ENCODE data around the gene ANKRD11. TPM values are rescaled to one million over a fixed set of nuclear protein-coding genes. Genes with fewer than 3 reads are reported as not detected.
"Not testable (repeated sequence)": the region's sequence is repeated elsewhere in the genome, so short reads cannot be mapped to it uniquely, and the experiment has no call there.

ANKRD11 gene
- polyA plus RNA-seq, 1 donor: 72.7 TPM

- DNase-seq: no peak
These were observed 11.7 kb downstream of the ANKRD11 start for GRCh38 chr16:89478576-89479221.

GRCh38 chr16:89476811-89477261 is 13.5 kb downstream of the ANKRD11 start:
- DNase-seq: no peak

DNA sequence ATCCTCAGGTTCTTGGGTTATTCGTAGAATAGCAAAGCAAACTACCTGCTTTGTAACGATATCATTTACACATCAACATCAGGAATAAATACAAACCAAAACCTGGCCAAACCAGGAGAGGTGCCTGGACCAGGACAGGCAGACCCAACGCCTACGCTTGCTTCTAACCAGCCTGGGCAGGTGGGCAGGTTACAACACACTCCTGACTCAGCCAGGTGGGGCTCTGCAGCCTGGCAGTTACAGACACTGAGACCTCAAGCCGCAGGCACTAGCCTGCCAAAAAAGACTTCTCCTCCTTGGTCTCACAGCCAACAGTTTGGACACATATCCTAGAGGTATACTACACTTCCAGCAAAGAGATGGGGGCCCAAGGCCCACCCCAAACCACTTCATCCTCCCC is 14.0 kb downstream of the ANKRD11 start:
- no peak for DNase-seq

DNA sequence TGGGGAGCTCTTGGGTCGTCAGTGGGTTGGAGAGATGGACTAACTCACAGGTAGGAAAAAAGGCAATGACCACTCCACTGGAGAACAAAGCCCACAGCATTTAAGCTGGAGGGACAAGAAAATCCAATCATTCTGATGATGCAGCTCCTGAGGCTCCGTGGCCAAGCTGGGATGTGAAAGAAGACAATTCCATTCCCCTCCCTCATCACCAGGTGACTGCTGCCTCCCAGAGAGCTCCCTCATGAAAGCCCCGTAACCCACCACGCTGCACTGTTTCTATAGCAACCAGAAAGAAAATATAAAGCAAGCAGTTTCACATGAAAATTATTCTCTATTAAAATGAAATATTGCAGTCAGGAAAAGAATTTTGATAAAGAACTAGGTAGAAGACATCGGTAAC is 15.2 kb downstream of the ANKRD11 start:
- DNase-seq: no peak

DNA sequence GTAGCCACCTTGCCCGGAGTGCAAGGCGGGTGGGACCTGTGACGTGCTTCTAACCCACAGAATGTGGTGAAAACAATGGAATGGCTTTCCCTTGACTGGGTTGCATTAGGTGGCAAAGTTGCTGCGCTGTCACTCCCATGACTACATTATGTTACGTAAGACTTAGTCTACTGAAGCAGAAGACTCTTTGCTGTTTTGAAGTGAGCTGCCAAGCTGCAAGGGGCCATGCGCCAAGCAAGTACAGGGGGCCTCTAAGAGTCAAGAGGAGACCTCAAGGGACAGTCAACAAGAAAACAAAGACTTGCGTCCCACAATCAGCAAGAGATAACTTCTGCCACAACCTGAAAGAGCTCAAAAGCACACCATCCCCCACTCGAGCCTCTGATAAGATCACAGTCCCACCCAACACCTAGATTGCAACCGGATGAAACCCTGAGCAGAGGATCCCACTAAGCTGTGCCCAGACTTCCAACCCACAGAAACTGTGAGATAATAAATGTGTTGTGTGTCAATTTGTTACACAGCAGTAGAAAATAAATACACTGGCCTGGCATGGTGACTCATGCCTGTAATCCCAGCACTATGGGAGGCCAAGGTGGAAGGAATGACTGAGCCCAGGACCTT is 16.5 kb downstream of the ANKRD11 start:
- DNase-seq: no peak

GRCh38 chr16:89473136-89473712 is 17.1 kb downstream of the ANKRD11 start:
- no peak for DNase-seq

GRCh38 chr16:89472711-89473075 is 17.7 kb downstream of the ANKRD11 start:
- DNase-seq: no peak

DNA sequence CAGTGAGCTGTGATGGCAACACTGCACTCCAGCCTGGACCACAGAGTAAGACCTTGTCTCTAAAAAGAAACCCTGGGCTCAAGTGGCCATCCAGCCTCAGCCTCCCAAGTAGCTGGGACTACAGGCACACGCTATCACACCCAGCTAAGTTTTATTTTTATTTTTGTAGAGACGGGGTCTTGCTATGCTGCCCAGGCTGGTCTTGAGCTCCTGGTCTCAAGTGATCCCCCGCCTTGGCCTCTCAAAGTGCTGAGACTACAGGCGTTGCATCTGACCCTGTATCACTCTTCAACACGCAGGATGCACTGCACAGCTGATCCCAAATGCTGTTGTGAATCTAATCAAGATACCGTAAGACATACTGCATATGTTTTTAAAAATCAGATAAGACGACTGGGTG is 23.0 kb downstream of the ANKRD11 start:
- DNase-seq: no peak

DNA sequence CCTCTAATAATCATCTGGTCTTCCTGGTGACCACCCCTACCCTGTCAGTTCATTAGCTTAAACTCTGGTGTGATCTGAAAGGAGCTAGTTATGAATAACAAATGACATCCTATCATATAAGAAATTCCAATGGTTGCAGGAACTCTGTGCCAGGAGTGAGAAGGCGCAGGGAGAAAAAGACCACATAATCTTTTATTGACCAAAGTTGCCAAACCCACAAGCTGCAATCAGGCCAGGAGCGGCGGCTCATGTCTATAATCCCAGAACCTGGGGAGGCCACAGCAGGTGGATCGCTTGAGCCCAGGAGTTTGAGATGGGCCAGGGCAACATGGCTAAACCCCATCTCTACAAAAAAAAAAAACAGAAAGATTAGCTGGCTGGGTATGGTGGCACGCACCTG is 23.4 kb downstream of the ANKRD11 start:
- DNase-seq: no peak

DNA sequence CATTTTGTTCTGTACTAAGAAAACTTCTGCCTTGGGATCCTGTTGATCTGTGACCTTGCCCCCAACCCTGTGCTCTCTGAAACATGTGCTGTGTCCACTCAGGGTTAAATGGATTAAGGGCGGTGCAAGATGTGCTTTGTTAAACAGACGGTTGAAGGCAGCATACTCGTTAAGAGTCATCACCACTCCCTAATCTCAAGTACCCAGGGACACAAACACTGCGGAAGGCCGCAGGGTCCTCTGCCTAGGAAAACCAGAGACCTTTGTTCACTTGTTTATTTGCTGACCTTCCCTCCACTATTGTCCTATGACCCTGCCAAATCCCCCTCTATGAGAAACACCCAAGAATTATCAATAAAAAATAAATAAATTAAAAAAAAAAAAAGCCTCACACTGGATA is 27.0 kb downstream of the ANKRD11 start:
- not testable (repeated sequence) for DNase-seq

GRCh38 chr16:89462639-89463038 is 27.7 kb downstream of the ANKRD11 start:
- not testable (repeated sequence) for DNase-seq

GRCh38 chr16:89461890-89462289 is 28.5 kb downstream of the ANKRD11 start:
- not testable (repeated sequence) for DNase-seq

DNA sequence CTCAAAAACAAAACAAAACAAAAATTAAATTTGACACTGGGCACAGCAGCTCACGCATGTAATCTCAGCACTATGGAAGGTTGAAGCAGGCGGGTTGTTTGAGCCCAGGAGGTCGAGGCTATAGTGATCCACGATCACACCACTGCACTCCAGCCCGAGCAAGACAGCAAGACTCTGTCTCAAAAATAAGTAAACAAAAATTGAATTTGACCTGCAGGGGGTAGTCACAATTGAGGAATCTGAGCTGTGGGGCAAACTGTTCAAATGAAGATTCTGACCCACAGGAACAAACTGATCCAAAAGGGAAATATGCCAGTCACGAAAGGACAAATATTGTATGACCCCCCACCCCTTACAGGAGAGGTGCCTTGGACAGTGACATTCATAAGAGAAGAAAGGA is 29.8 kb downstream of the ANKRD11 start:
- DNase-seq: no peak

DNA sequence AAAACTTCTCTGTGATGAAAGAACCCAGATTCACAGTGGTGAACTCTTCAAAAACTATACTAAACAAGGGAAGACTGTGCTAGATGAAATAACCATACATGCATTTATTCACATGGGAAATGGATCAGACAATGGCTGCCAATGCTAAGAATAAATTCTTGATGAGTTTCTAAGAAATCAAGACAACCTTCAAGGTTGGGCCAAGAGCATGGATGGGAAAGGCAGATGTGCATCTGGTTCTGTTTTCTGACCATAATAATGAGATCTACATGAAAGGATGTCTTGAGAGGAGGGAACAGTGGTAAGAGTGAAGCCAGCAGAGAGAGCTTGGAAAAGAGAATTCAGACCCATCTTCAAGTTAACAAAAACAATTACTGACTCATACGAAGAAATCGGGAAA is 31.4 kb downstream of the ANKRD11 start:
- DNase-seq: peak; percentile 80

DNA sequence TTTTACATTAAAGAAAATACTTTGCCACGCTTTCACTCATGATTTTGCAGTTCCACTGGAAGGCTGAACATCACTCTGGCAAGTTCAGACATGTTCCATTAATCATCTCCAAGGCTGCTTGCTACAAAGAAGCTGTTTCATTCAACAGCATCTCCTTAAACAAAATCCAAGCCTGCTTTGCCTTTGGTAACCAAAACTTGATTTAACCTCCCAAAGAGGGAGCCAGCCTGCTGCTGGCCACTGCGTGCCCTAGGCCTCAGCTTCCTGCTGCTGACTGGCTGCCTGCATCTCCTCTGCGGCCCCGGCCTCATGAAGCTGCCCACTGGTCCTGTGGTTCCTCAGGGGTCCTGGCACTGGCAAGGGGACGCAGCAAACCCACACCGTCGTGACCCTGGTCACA is 31.8 kb downstream of the ANKRD11 start:
- peak; percentile 74 for DNase-seq

DNA sequence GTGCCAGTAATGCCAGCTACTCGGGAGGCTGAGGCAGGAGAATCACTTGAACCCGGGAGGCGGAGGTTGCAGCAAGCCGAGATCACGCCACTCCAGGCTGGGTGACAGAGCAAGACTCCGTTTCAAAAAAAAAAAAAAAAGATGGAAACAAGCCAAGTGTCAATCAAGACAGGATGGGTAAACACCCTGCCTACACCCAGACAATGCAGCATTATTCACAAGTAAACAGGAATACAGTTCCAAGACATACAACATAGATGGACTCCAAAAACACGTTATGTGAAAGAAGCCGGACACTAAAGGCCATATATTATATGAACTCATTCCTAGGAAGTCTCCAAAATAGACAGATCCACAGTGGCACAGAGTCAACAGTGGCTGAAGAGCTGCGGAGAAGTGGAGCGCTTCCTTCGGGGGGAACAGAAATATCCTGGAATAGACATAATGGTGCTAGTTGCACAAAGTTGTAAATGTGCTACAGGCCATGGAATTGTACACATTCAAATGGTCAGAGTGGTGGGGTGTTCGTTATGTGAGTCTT is 33.9 kb downstream of the ANKRD11 start:
- no peak for DNase-seq

GRCh38 chr16:89455692-89456091 is 34.7 kb downstream of the ANKRD11 start:
- DNase-seq: no peak

DNA sequence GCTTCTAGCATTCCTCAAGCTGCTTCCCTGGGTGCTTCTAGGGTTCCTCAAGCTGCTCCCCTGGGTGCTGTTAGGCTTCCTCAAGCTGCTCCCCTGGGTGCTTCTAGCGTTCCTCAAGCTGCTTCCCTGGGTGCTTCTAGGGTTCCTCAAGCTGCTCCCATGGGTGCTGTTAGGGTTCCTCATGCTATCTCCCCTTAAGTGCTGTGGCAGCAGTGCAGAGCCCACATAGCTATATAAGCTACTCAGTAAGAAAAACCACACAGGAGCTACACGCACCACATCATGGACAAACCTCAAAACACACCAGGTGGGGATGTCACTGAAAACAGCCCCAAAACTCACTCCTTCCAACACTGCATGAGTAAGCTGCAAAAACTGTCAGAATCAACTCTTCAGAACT is 35.2 kb downstream of the ANKRD11 start:
- no peak for DNase-seq

GRCh38 chr16:89454378-89455125 is 35.8 kb downstream of the ANKRD11 start:
- not testable (repeated sequence) for DNase-seq

DNA sequence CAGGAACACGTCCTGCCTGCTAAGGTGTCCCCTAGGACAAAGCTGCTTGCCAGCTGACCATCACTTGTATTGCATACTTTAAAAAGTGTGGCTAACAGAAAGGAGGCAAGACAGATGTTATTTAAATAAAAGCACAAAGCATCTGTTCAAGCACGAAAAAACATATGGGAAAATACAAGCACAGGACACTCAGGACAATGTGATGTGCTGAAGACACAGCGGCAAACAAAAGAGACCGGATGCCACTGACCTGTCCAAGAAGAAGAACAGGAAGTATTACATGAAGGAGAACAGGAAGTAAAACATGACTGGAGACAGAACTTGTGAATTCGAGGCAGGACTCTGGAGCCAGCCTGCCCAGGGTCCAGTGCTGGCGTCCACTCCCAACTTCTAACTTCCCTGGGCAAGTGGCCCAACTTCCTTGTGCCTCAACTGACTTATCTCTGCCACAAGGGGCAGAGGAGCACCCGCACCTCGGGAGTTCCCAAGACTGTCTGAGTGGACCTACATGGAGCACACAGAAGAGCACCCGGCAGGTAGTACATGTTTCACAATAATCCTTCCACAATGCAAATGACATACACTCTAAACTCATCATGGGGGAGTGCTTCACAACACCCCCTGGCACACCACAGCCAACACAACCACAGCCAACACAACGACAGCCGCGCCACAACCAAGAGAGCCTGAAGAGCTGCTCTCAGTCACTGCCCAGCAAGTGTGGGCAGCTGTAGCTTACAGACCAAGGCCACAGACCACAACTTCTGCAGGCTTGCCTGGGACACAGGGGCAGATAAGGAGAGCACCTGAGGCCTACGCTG is 36.6 kb downstream of the ANKRD11 start:
- DNase-seq: peak; percentile 44

DNA sequence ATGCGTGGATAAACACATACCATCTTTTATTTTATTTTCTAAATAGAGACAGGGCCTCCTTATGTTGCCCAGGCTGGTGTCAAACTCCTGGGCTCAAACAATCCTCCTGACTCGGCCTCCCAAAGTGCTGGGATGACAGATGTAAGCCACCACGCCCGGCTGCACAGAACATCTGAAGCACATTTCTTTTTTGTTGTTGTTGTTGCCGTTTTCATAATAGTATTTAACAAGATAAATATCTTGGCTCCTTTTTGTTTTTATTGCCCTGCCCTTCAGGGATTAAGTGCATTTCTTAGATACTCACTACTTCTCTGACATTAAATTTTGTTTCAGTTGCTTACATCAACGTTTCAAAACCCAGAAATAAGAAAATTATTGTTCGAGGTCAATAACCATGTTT is 37.4 kb downstream of the ANKRD11 start:
- DNase-seq: no peak

DNA sequence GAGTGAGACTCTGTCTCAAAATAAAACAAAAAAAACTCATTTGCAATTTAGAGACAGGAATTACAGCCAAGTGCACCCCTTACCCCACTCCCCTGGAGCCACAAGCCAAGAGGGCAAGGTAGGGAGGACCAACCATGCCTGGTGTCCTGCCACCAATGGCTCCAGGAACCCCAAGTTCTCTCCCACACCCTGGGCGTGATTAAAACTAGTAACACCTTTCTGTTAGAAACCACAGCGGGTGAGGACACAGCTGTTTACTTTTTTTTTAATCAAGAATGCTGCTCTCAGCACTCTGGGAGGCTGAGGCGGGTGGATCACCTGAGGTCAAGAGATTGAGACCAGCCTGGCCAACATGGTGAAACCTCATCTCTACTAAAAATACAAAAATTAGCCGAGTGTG is 38.1 kb downstream of the ANKRD11 start:
- no peak for DNase-seq

Data from hindlimb muscle (tissue), 1 donor.